ENCODE data around the gene HP1BP3.

The HP1BP3 gene

GRCh38 chr1:20729990-20730689 is 57.0 kb downstream of the HP1BP3 start:
- peaks cover 10% of the 10 kb centered on the region for H3K4me1 ChIP-seq (ENCODE audit: control insufficient read depth, insufficient read depth, low read length)
- H3K27me3 ChIP-seq (ENCODE audit: control insufficient read depth, insufficient read depth, low read length), result peaks cover 17% of the 10 kb centered on the region
- H3K27ac ChIP-seq (ENCODE audit: low read depth, low read length), result no peak overlapping the region
- no peak overlapping the region for H3K9ac ChIP-seq (ENCODE audit: low read length)
- no peaks in the 10 kb centered on the region for H3K36me3 ChIP-seq (ENCODE audit: control insufficient read depth, insufficient read depth, low read length)
- no peak overlapping the region for H3K4me3 ChIP-seq (ENCODE audit: low read length)

- Histone ChIP-seq H3K27me3 (ENCODE audit: control insufficient read depth, insufficient read depth, low read length) (peaks cover 17% of the 10 kb centered on the region), H3K9ac (ENCODE audit: low read length) (no peak overlapping the region)
Measured at GRCh38 chr1:20729155-20729931, 57.8 kb downstream of the HP1BP3 start.

GRCh38 chr1:20728371-20729154 is 58.5 kb downstream of the HP1BP3 start:
- H3K9ac ChIP-seq (ENCODE audit: low read length), result no peak overlapping the region
- H3K4me1 ChIP-seq (ENCODE audit: control insufficient read depth, insufficient read depth, low read length), result peaks cover 10% of the 10 kb centered on the region
- H3K36me3 ChIP-seq (ENCODE audit: control insufficient read depth, insufficient read depth, low read length), result no peaks in the 10 kb centered on the region
- peaks cover 17% of the 10 kb centered on the region for H3K27me3 ChIP-seq (ENCODE audit: control insufficient read depth, insufficient read depth, low read length)
- H3K27ac ChIP-seq (ENCODE audit: low read depth, low read length), result no peak overlapping the region
- H3K4me3 ChIP-seq (ENCODE audit: low read length), result no peak overlapping the region

More at GRCh38 chr1:20729155-20729931, 57.8 kb downstream of the HP1BP3 start:
- no peak overlapping the region for H3K27ac ChIP-seq (ENCODE audit: low read depth, low read length)
- H3K4me3 ChIP-seq (ENCODE audit: low read length), result no peak overlapping the region
- H3K4me1 ChIP-seq (ENCODE audit: control insufficient read depth, insufficient read depth, low read length), result peaks cover 10% of the 10 kb centered on the region
- no peaks in the 10 kb centered on the region for H3K36me3 ChIP-seq (ENCODE audit: control insufficient read depth, insufficient read depth, low read length)

GRCh38 chr1:20727746-20728316 is 59.3 kb downstream of the HP1BP3 start:
- no peak overlapping the region for H3K4me3 ChIP-seq (ENCODE audit: low read length)
- H3K9ac ChIP-seq (ENCODE audit: low read length), result no peak overlapping the region
- peaks cover 6% of the 10 kb centered on the region for H3K4me1 ChIP-seq (ENCODE audit: control insufficient read depth, insufficient read depth, low read length)
- H3K27ac ChIP-seq (ENCODE audit: low read depth, low read length), result no peak overlapping the region
- H3K27me3 ChIP-seq (ENCODE audit: control insufficient read depth, insufficient read depth, low read length), result peaks cover 17% of the 10 kb centered on the region
- H3K36me3 ChIP-seq (ENCODE audit: control insufficient read depth, insufficient read depth, low read length), result no peaks in the 10 kb centered on the region

GRCh38 chr1:20726932-20727745 is 60.0 kb downstream of the HP1BP3 start:
- H3K4me3 ChIP-seq (ENCODE audit: low read length), result no peak overlapping the region
- no peak overlapping the region for H3K9ac ChIP-seq (ENCODE audit: low read length)

GRCh38 chr1:20726118-20726911 is 60.8 kb downstream of the HP1BP3 start:
- H3K27me3 ChIP-seq (ENCODE audit: control insufficient read depth, insufficient read depth, low read length), result peaks cover 15% of the 10 kb centered on the region
- no peaks in the 10 kb centered on the region for H3K36me3 ChIP-seq (ENCODE audit: control insufficient read depth, insufficient read depth, low read length)
- H3K4me3 ChIP-seq (ENCODE audit: low read length), result no peak overlapping the region
- no peaks in the 10 kb centered on the region for H3K4me1 ChIP-seq (ENCODE audit: control insufficient read depth, insufficient read depth, low read length)
- H3K9ac ChIP-seq (ENCODE audit: low read length), result no peak overlapping the region
- H3K27ac ChIP-seq (ENCODE audit: low read depth, low read length), result no peak overlapping the region

More at GRCh38 chr1:20726932-20727745, 60.0 kb downstream of the HP1BP3 start:
- Histone ChIP-seq H3K4me1 (ENCODE audit: control insufficient read depth, insufficient read depth, low read length) (no peaks in the 10 kb centered on the region), H3K27ac (ENCODE audit: low read depth, low read length) (no peak overlapping the region), H3K27me3 (ENCODE audit: control insufficient read depth, insufficient read depth, low read length) (peaks cover 17% of the 10 kb centered on the region), H3K36me3 (ENCODE audit: control insufficient read depth, insufficient read depth, low read length) (no peaks in the 10 kb centered on the region)

GRCh38 chr1:20725189-20726117 is 61.7 kb downstream of the HP1BP3 start:
- Histone ChIP-seq H3K4me3 (ENCODE audit: low read length) (no peak overlapping the region), H3K9ac (ENCODE audit: low read length) (no peak overlapping the region), H3K36me3 (ENCODE audit: control insufficient read depth, insufficient read depth, low read length) (no peaks in the 10 kb centered on the region), H3K27ac (ENCODE audit: low read depth, low read length) (no peak overlapping the region), H3K4me1 (ENCODE audit: control insufficient read depth, insufficient read depth, low read length) (no peaks in the 10 kb centered on the region), H3K27me3 (ENCODE audit: control insufficient read depth, insufficient read depth, low read length) (peaks cover 7% of the 10 kb centered on the region)

- Histone ChIP-seq H3K4me1 (ENCODE audit: control insufficient read depth, insufficient read depth, low read length) (no peaks in the 10 kb centered on the region), H3K27me3 (ENCODE audit: control insufficient read depth, insufficient read depth, low read length) (peaks cover 5% of the 10 kb centered on the region), H3K9ac (ENCODE audit: low read length) (no peak overlapping the region), H3K27ac (ENCODE audit: low read depth, low read length) (no peak overlapping the region), H3K4me3 (ENCODE audit: low read length) (no peak overlapping the region), H3K36me3 (ENCODE audit: control insufficient read depth, insufficient read depth, low read length) (no peaks in the 10 kb centered on the region)
Measured at GRCh38 chr1:20724364-20725188, 62.5 kb downstream of the HP1BP3 start.

- Histone ChIP-seq H3K4me3 (ENCODE audit: low read length) (no peak overlapping the region), H3K27ac (ENCODE audit: low read depth, low read length) (no peak overlapping the region), H3K9ac (ENCODE audit: low read length) (no peak overlapping the region), H3K4me1 (ENCODE audit: control insufficient read depth, insufficient read depth, low read length) (no peaks in the 10 kb centered on the region), H3K36me3 (ENCODE audit: control insufficient read depth, insufficient read depth, low read length) (no peaks in the 10 kb centered on the region), H3K27me3 (ENCODE audit: control insufficient read depth, insufficient read depth, low read length) (peaks cover 5% of the 10 kb centered on the region)
Measured at GRCh38 chr1:20723537-20724363, 63.4 kb downstream of the HP1BP3 start.

Data from rectal smooth muscle tissue (tissue), 1 donor.